ENCODE results near the gene ASGR1.

- TF ChIP-seq CTCF (IDR thresholded peaks at IDR 0.05) (no peak), POLR2AphosphoS5 (IDR thresholded peaks at IDR 0.05) (no peak)
These were observed 3.8 kb downstream of the ASGR1 start for GRCh38 chr17:7175330-7175733.
